Ovary (tissue), 3 donors: ENCODE data around the gene SGCD.

Experiments
- CTCF ChIP-seq, 3 donors: fragments of 450-650 bp in 2 of 3; fragments of 200-600 bp in 1 of 3; IDR thresholded peaks; one replicate each; pipeline versions ENCODE4 v1.5.1 to v1.8.0; 2016 to 2022; ENCODE audit warnings: antibody characterized with exemption in 3 of 3, mild to moderate bottlenecking in 1 of 3
- POLR2A ChIP-seq: fragments of 450-650 bp; IDR thresholded peaks from one replicate; pipeline ENCODE4 v1.6.1; 2017; ENCODE audit warnings: antibody characterized with exemption, mild to moderate bottlenecking, moderate library complexity
- donor health status: DM: no; HTN: no; CAD: no.

GRCh38 chr5:156735477-156735876, 408.5 kb downstream of the SGCD start:
- TF ChIP-seq POLR2A: no peak
- TF ChIP-seq CTCF (IDR thresholded peaks at IDR 0.05): no peak
